ENCODE data around the gene FRMD5. TPM values are rescaled to one million over a fixed set of nuclear protein-coding genes. Genes with fewer than 3 reads are reported as not detected.
A peak's percentile ranks its signal among the peaks of the same experiment; 100 is the strongest.

Gene FRMD5
- total RNA-seq, 1 experiment from 2014 or later, result 27.2 TPM

DNA sequence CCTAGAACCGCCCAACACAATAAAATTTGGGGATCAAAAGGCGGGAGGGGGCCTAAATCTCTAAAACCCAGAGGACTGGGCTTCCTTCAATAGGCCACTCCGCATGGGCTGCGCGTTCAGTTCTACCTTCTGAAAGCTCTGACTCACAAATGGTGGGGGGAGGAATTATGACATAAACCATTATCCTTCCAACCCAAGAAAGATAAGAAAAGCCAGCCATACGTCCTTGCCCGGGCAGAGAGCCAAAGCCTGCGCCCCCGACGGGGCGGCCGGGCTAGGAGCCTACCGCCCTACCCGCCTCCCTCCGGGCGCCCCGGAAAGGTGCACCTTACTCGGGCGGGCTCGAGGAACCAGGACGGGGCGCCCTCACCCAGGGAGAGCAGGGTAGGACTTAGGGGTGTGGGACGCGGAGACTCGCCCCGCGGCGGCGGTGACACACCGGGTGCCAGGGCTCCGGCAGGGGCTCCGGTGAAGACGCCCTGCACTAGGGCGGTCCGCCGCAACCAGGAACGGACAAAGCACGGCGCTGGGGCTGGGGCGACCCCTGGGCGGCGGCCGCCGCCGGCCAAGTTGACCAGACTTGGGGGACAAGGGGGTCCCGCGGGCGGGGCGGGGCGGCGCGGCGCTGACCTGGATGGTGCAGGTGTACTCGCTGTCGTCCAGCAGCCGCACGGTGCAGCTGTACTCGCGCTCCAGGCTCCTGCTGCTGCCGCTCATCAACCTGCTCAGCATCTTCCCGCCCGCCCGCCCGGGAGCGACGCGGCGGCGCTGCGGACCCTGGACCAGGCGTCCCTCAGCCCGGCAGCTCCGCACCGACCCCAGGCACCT lies 534 bp downstream of the FRMD5 start:
- Histone ChIP-seq H3K4me1 (ENCODE audit: control insufficient read depth in 1 of 2, insufficient read depth in 2 of 2, low read length in 2 of 2) (peaks cover 27 to 57% of the 10 kb centered on the region in 2 experiments), H3K79me2 (ENCODE audit: insufficient read depth, low read length) (peaks cover 51% of the 10 kb centered on the region), H2AFZ (ENCODE audit: low read depth, low read length, poor library complexity, severe bottlenecking) (no peak overlapping the region), H3K9ac (ENCODE audit: low read length) (peak overlapping the region; percentile 69), H3K4me2 (ENCODE audit: low read length) (peak overlapping the region; percentile 94), H3K27me3 (ENCODE audit: insufficient read depth, low read length) (no peaks in the 10 kb centered on the region), H3K36me3 (ENCODE audit: control insufficient read depth in 1 of 2, insufficient read depth in 2 of 2, low read length in 2 of 2) (no peaks in the 10 kb centered on the region), H4K20me1 (ENCODE audit: insufficient read depth) (no peaks in the 10 kb centered on the region; the same call in 1 of the 2 replicates), H3K27ac (ENCODE audit: low read depth, low read length) (peak overlapping the region; percentile 97), H3K4me3 (replicated peaks in 1 of 2; ENCODE audit: low read depth in 1 of 2, low read length in 2 of 2) (peak overlapping the region; percentile 59 to 88), H3K9me3 (ENCODE audit: control insufficient read depth in 1 of 2, insufficient read depth in 1 of 2, low read depth in 1 of 2, low read length in 2 of 2) (no peaks in the 10 kb centered on the region), H3K9me2 (ENCODE audit: insufficient read depth) (no peaks in the 10 kb centered on the region)
- RAD21 ChIA-PET (ENCODE audit: low non-redundant PET in 1 of 2, low total read pairs in 2 of 2, uncharacterized antibody in 2 of 2, unreplicated experiment in 2 of 2), result no interaction called here
- ATAC-seq (peak; percentile 56), DNase-seq (ENCODE audit: low read depth, low spot score) (no peak)
- intact Hi-C loops (cut with micrococcal nuclease), result loop anchor here (1.0 kb wide), 2 partner anchors 37 to 92 kb away; no protein-coding TSS in a partner anchor
- TF ChIP-seq CEBPB (IDR thresholded peaks at IDR 0.05; ENCODE audit: low read depth) (no peak), SIN3A (IDR thresholded peaks at IDR 0.05; ENCODE audit: low read depth) (peak; percentile 51; the same call in 1 of the 2 replicates), FOSL1 (IDR thresholded peaks at IDR 0.05; ENCODE audit: low read depth) (peak; percentile 33; the same call in 1 of the 2 replicates), YY1 (IDR thresholded peaks at IDR 0.05; ENCODE audit: extremely low read depth, insufficient replicate concordance, low read depth, low read length) (no peak), EZH2 (IDR thresholded peaks at IDR 0.05) (no peak), RAD21 (IDR thresholded peaks at IDR 0.05; ENCODE audit: low read depth) (no peak), TCF7L2 (IDR thresholded peaks at IDR 0.05; ENCODE audit: borderline replicate concordance, extremely low read depth, insufficient read depth, insufficient read length) (peak; percentile 41), CBX3 (IDR thresholded peaks at IDR 0.05; ENCODE audit: low read depth) (no peak), ZFX (IDR thresholded peaks at IDR 0.05) (no peak), CTCF (IDR thresholded peaks at IDR 0.05 in 2 of 3, conservative IDR thresholded peaks at IDR 0.05 in 1 of 3; ENCODE audit: borderline replicate concordance in 1 of 3, insufficient read depth in 1 of 3, low read depth in 2 of 3, low read length in 2 of 3) (peak in 2 of 3 experiments; percentile 7 to 8; a peak in 1 of 6 replicates), EGR1 (IDR thresholded peaks at IDR 0.05; ENCODE audit: low read depth) (no peak)
- TF ChIP-seq, protein P1, sequence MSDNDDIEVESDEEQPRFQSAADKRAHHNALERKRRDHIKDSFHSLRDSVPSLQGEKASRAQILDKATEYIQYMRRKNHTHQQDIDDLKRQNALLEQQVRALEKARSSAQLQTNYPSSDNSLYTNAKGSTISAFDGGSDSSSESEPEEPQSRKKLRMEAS (IDR thresholded peaks at IDR 0.05), result peak; percentile 35
- CTCF ChIA-PET, result interaction anchor here (0.6 to 1.4 kb wide), 4 partner anchors 13 to 308 kb away, joined by 3 to 6 read pairs (median 3); no protein-coding TSS in a partner anchor
- POLR2A ChIA-PET, result interaction anchor here (0.6 to 1.0 kb wide), 3 partner anchors 13 to 210 kb away, joined by 3 read pairs; no protein-coding TSS in a partner anchor
- no TSS peak for BruUV-seq (replicated peaks)
